ENCODE measurements around the gene CDH6.
"Not testable (repeated sequence)": the region's sequence is repeated elsewhere in the genome, so short reads cannot be mapped to it uniquely, and the experiment has no call there.

CDH6 gene

GRCh38 chr5:31350395-31350794, 156.9 kb downstream of the CDH6 start:
- H3K27ac Mint-ChIP-seq, result no peak overlapping the region
- H3K9me3 Mint-ChIP-seq (ENCODE audit: low read depth), result peaks cover 5% of the 10 kb centered on the region
- no peak overlapping the region for H3K4me3 Mint-ChIP-seq
- H3K27me3 Mint-ChIP-seq, result peaks cover 9% of the 10 kb centered on the region
- no peaks in the 10 kb centered on the region for H3K36me3 Mint-ChIP-seq
- H3K4me1 Mint-ChIP-seq (ENCODE audit: low read depth), result no peaks in the 10 kb centered on the region

GRCh38 chr5:31355337-31355736, 161.9 kb downstream of the CDH6 start:
- H3K36me3 Mint-ChIP-seq, result no peaks in the 10 kb centered on the region
- H3K9me3 Mint-ChIP-seq (ENCODE audit: low read depth), result peaks cover 8% of the 10 kb centered on the region
- H3K4me3 Mint-ChIP-seq, result no peak overlapping the region
- peaks cover 6% of the 10 kb centered on the region for H3K27me3 Mint-ChIP-seq
- H3K27ac Mint-ChIP-seq, result no peak overlapping the region
- no peaks in the 10 kb centered on the region for H3K4me1 Mint-ChIP-seq (ENCODE audit: low read depth)

GRCh38 chr5:31357038-31357437, 163.6 kb downstream of the CDH6 start:
- no peaks in the 10 kb centered on the region for H3K4me1 Mint-ChIP-seq (ENCODE audit: low read depth)
- H3K27ac Mint-ChIP-seq, result no peak overlapping the region
- H3K9me3 Mint-ChIP-seq (ENCODE audit: low read depth), result peaks cover 8% of the 10 kb centered on the region
- no peak overlapping the region for H3K4me3 Mint-ChIP-seq
- peaks cover 5% of the 10 kb centered on the region for H3K27me3 Mint-ChIP-seq
- no peaks in the 10 kb centered on the region for H3K36me3 Mint-ChIP-seq

GRCh38 chr5:31359839-31360238, 166.4 kb downstream of the CDH6 start:
- Mint-ChIP-seq H3K9me3 (ENCODE audit: low read depth) (peaks cover 3% of the 10 kb centered on the region), H3K27me3 (peaks cover 3% of the 10 kb centered on the region), H3K27ac (no peak overlapping the region), H3K4me3 (no peak overlapping the region), H3K36me3 (no peaks in the 10 kb centered on the region), H3K4me1 (ENCODE audit: low read depth) (no peaks in the 10 kb centered on the region)

GRCh38 chr5:31361234-31361633, 167.7 kb downstream of the CDH6 start:
- Mint-ChIP-seq H3K27me3 (peaks cover 3% of the 10 kb centered on the region), H3K4me3 (no peak overlapping the region), H3K27ac (no peak overlapping the region), H3K36me3 (no peaks in the 10 kb centered on the region), H3K4me1 (ENCODE audit: low read depth) (no peaks in the 10 kb centered on the region), H3K9me3 (ENCODE audit: low read depth) (no peaks in the 10 kb centered on the region)

GRCh38 chr5:31361704-31362528, 168.4 kb downstream of the CDH6 start:
- H3K27me3 Mint-ChIP-seq; H3K9me3 Mint-ChIP-seq (ENCODE audit: low read depth); H3K4me1 Mint-ChIP-seq (ENCODE audit: low read depth); H3K27ac Mint-ChIP-seq; H3K4me3 Mint-ChIP-seq; H3K36me3 Mint-ChIP-seq: not testable (repeated sequence)

- no peak overlapping the region for H3K27ac Mint-ChIP-seq
- no peaks in the 10 kb centered on the region for H3K36me3 Mint-ChIP-seq
- H3K27me3 Mint-ChIP-seq, result peaks cover 3% of the 10 kb centered on the region
- H3K4me1 Mint-ChIP-seq (ENCODE audit: low read depth), result no peaks in the 10 kb centered on the region
- H3K9me3 Mint-ChIP-seq (ENCODE audit: low read depth), result no peaks in the 10 kb centered on the region
- H3K4me3 Mint-ChIP-seq, result no peak overlapping the region
Observed at GRCh38 chr5:31362529-31362900, 169.0 kb downstream of the CDH6 start.

- Mint-ChIP-seq H3K27ac (no peak overlapping the region), H3K4me3 (no peak overlapping the region), H3K4me1 (ENCODE audit: low read depth) (no peaks in the 10 kb centered on the region), H3K9me3 (ENCODE audit: low read depth) (no peaks in the 10 kb centered on the region), H3K36me3 (no peaks in the 10 kb centered on the region), H3K27me3 (peaks cover 3% of the 10 kb centered on the region)
Observed at GRCh38 chr5:31362931-31363568, 169.6 kb downstream of the CDH6 start.

GRCh38 chr5:31364881-31365636, 171.6 kb downstream of the CDH6 start:
- Mint-ChIP-seq H3K4me1 (ENCODE audit: low read depth) (no peaks in the 10 kb centered on the region), H3K27me3 (peaks cover 5% of the 10 kb centered on the region), H3K9me3 (ENCODE audit: low read depth) (no peaks in the 10 kb centered on the region), H3K36me3 (no peaks in the 10 kb centered on the region), H3K27ac (no peak overlapping the region), H3K4me3 (no peak overlapping the region)

- Mint-ChIP-seq H3K27me3 (peaks cover 5% of the 10 kb centered on the region), H3K36me3 (no peaks in the 10 kb centered on the region), H3K4me3 (no peak overlapping the region), H3K4me1 (ENCODE audit: low read depth) (no peaks in the 10 kb centered on the region), H3K27ac (no peak overlapping the region), H3K9me3 (ENCODE audit: low read depth) (no peaks in the 10 kb centered on the region)
Observed at GRCh38 chr5:31365776-31366175, 172.3 kb downstream of the CDH6 start.

- H3K4me3 Mint-ChIP-seq, result no peak overlapping the region
- H3K27ac Mint-ChIP-seq, result no peak overlapping the region
- no peaks in the 10 kb centered on the region for H3K4me1 Mint-ChIP-seq (ENCODE audit: low read depth)
- H3K36me3 Mint-ChIP-seq, result no peaks in the 10 kb centered on the region
- peaks cover 7% of the 10 kb centered on the region for H3K27me3 Mint-ChIP-seq
- H3K9me3 Mint-ChIP-seq (ENCODE audit: low read depth), result no peaks in the 10 kb centered on the region
Observed at GRCh38 chr5:31366941-31367340, 173.5 kb downstream of the CDH6 start.

- Mint-ChIP-seq H3K4me3 (no peak overlapping the region), H3K27me3 (peaks cover 4% of the 10 kb centered on the region), H3K36me3 (no peaks in the 10 kb centered on the region), H3K27ac (no peak overlapping the region), H3K9me3 (ENCODE audit: low read depth) (no peaks in the 10 kb centered on the region), H3K4me1 (ENCODE audit: low read depth) (no peaks in the 10 kb centered on the region)
Observed at GRCh38 chr5:31372124-31372523, 178.6 kb downstream of the CDH6 start.

GRCh38 chr5:31375999-31376720, 182.7 kb downstream of the CDH6 start:
- Mint-ChIP-seq H3K9me3 (ENCODE audit: low read depth) (no peaks in the 10 kb centered on the region), H3K27ac (no peak overlapping the region), H3K27me3 (peaks cover 2% of the 10 kb centered on the region), H3K4me3 (no peak overlapping the region), H3K36me3 (no peaks in the 10 kb centered on the region), H3K4me1 (ENCODE audit: low read depth) (no peaks in the 10 kb centered on the region)

- Mint-ChIP-seq H3K4me1 (ENCODE audit: low read depth) (no peaks in the 10 kb centered on the region), H3K27me3 (peaks cover 2% of the 10 kb centered on the region), H3K27ac (no peak overlapping the region), H3K36me3 (no peaks in the 10 kb centered on the region), H3K9me3 (ENCODE audit: low read depth) (no peaks in the 10 kb centered on the region), H3K4me3 (no peak overlapping the region)
Observed at GRCh38 chr5:31377274-31377946, 183.9 kb downstream of the CDH6 start.

Measured in activated naive CD8-positive, alpha-beta T cell (primary cell).